ENCODE measurements around the gene CD8B. TPM values are rescaled to one million over a fixed set of nuclear protein-coding genes. Genes with fewer than 3 reads are reported as not detected.
A peak's percentile ranks its signal among the peaks of the same experiment; 100 is the strongest.
"Not testable (repeated sequence)": the region's sequence is repeated elsewhere in the genome, so short reads cannot be mapped to it uniquely, and the experiment has no call there.

CD8B gene
- total RNA-seq, 4 donors from 2014 or later, result 0.97 to 5.5 (median 3.9) TPM; not detected in 1

GRCh38 chr2:86856498-86856897 lies 5.2 kb downstream of the CD8B start:
- H3K27me3 ChIP-seq, result peaks cover 0 to 16% (median 0%) of the 10 kb centered on the region in 4 donors
- DNase-seq; H3K27ac ChIP-seq; intact Hi-C loops (cut with DNase I); H3K4me1 ChIP-seq; H3K36me3 ChIP-seq; H3K4me3 ChIP-seq; H3K9me3 ChIP-seq: not testable (repeated sequence)
- 96 to 100% methylated on average over 1 to 3 of the region's 4 CpGs for WGBS, 2 donors

GRCh38 chr2:86855981-86856380 lies 5.7 kb downstream of the CD8B start:
- H3K4me1 ChIP-seq; H3K36me3 ChIP-seq; H3K27ac ChIP-seq; H3K4me3 ChIP-seq; H3K9me3 ChIP-seq; DNase-seq; intact Hi-C loops (cut with DNase I): not testable (repeated sequence)
- WGBS, 2 donors, result 51 to 58% methylated on average over 2 to 6 of the region's 6 CpGs
- H3K27me3 ChIP-seq, result peaks cover 0 to 11% (median 0%) of the 10 kb centered on the region in 4 donors

- H3K36me3 ChIP-seq; H3K4me1 ChIP-seq; H3K27me3 ChIP-seq; H3K9me3 ChIP-seq; H3K27ac ChIP-seq; DNase-seq; H3K4me3 ChIP-seq; intact Hi-C loops (cut with DNase I): not testable (repeated sequence)
- WGBS, 2 donors, result 38 to 57% methylated on average over 3 to 4 of the region's 4 CpGs
These were observed 10.1 kb downstream of the CD8B start for GRCh38 chr2:86851581-86851980.

GRCh38 chr2:86842607-86843234 lies 19.0 kb downstream of the CD8B start:
- H3K9me3 ChIP-seq; H3K4me1 ChIP-seq; H3K27me3 ChIP-seq; H3K27ac ChIP-seq; intact Hi-C loops (cut with DNase I); H3K4me3 ChIP-seq; H3K36me3 ChIP-seq; DNase-seq: not testable (repeated sequence)
- WGBS, 2 donors, result 53 to 86% methylated on average over 3 to 5 of the region's 6 CpGs

- H3K9me3 ChIP-seq; H3K27me3 ChIP-seq; H3K4me3 ChIP-seq; H3K27ac ChIP-seq; DNase-seq; H3K36me3 ChIP-seq; intact Hi-C loops (cut with DNase I): not testable (repeated sequence)
- WGBS, 2 donors, result no CpG with 5 or more reads among the region's 8 CpGs
- peaks cover 0 to 13% (median 0%) of the 10 kb centered on the region in 3 donors for H3K4me1 ChIP-seq
These were observed 20.4 kb downstream of the CD8B start for GRCh38 chr2:86841330-86841729.

GRCh38 chr2:86839871-86840548 lies 21.7 kb downstream of the CD8B start:
- DNase-seq; H3K9me3 ChIP-seq; H3K36me3 ChIP-seq; intact Hi-C loops (cut with DNase I); H3K27ac ChIP-seq; H3K4me3 ChIP-seq; H3K27me3 ChIP-seq: not testable (repeated sequence)
- 74 to 86% methylated on average over 5 of the region's 11 CpGs for WGBS, 2 donors
- H3K4me1 ChIP-seq, result peaks cover 0 to 13% (median 0%) of the 10 kb centered on the region in 3 donors

- H3K9me3 ChIP-seq; H3K4me3 ChIP-seq; intact Hi-C loops (cut with DNase I); H3K27me3 ChIP-seq; DNase-seq; H3K27ac ChIP-seq; H3K36me3 ChIP-seq: not testable (repeated sequence)
- 100% methylated on average over 1 of the region's 7 CpGs; no CpG with 5 or more reads in 1 of the 2 donors for WGBS, 2 donors
- H3K4me1 ChIP-seq, result peaks cover 0 to 13% (median 0%) of the 10 kb centered on the region in 3 donors
These were observed 22.2 kb downstream of the CD8B start for GRCh38 chr2:86839455-86839854.

GRCh38 chr2:86837714-86838113 lies 24.0 kb downstream of the CD8B start:
- H3K9me3 ChIP-seq; H3K27me3 ChIP-seq; intact Hi-C loops (cut with DNase I); H3K36me3 ChIP-seq; DNase-seq: not testable (repeated sequence)
- Histone ChIP-seq H3K27ac (peak overlapping the region in 1 of 4 donors; percentile 39), H3K4me1 (peaks cover 0 to 13% (median 0%) of the 10 kb centered on the region in 3 donors), H3K4me3 (peak overlapping the region in 1 of 4 donors; percentile 15)
- WGBS, 2 donors, result 58 to 60% methylated on average over 5 to 6 of the region's 7 CpGs

- peaks cover 0 to 13% (median 0%) of the 10 kb centered on the region in 3 donors for H3K4me1 ChIP-seq
- H3K4me3 ChIP-seq, result peak overlapping the region in 2 of 4 donors; percentile 18 to 39
- peak overlapping the region; percentile 47 to 80 (median 64) for H3K27ac ChIP-seq
- H3K9me3 ChIP-seq; intact Hi-C loops (cut with DNase I); DNase-seq; H3K36me3 ChIP-seq; H3K27me3 ChIP-seq: not testable (repeated sequence)
- 21 to 25% methylated on average over 12 of the region's 19 CpGs for WGBS, 2 donors
These were observed 24.6 kb downstream of the CD8B start for GRCh38 chr2:86836915-86837695.

GRCh38 chr2:86835548-86835889 lies 26.2 kb downstream of the CD8B start:
- H3K27me3 ChIP-seq; DNase-seq; intact Hi-C loops (cut with DNase I); H3K36me3 ChIP-seq; H3K27ac ChIP-seq; H3K9me3 ChIP-seq; H3K4me3 ChIP-seq: not testable (repeated sequence)
- peaks cover 0 to 13% (median 0%) of the 10 kb centered on the region in 3 donors for H3K4me1 ChIP-seq
- no CpG with 5 or more reads among the region's 4 CpGs for WGBS, 2 donors

All from esophagus squamous epithelium (tissue), 5 donors.